ENCODE measurements around the gene DSCAM.

The DSCAM gene

DNA sequence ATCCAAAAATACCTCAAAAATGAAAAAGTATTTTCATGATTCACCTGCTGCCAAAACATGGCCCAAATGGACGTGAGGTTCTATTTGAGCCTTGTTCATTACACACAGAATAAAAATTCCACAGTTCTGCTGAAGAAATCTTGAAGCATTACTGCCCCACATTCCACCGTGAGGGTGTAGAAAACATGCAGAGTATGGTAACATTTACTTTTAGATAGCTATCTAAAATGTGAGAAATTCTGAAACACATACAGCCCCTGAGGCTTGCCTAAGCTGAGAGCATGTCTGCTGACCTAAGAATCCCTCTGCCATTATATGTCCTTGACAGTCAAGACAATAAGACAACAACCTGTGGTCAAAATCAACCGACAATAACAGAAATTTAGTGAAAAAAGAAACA is 186.5 kb downstream of the DSCAM start:
- DNase-seq: no peak

DNA sequence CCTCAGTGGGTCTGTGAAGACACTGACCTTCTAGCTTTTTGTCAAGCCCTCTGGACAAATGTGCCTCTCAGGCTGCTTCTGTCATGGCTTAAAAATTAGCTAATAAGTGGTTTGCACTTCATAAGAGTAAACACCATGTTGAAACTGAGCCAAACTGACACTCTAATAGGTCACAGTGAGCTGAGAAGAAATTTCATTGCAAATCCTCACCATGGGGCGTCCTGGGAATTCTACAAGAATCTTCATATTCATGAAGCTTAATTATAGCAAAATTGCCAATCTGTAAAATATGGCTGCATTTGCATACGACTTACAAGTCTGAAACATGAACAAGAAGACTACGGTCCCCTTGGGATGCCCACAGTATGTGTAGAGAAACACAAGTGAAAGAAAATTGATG is 188.6 kb downstream of the DSCAM start:
- DNase-seq: no peak

DNA sequence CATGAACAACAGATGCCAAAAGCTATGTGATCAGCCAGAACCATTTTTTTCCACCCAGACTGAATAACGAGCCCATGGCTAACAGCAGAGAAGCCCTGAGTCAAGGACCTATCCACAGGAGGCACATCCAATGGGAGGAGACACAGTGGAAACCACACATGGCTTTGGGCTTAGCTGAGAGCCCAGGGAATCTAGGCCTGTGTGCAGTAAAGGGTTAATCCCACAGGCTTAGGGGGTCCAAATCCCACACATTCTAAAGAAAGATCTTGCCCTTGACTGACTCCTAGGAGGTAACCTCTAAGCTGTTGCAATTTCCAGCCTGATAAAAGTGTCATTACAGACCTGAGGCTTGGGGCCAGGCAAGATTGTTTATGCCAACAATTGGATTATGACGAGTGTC is 194.5 kb downstream of the DSCAM start:
- DNase-seq: no peak

DNA sequence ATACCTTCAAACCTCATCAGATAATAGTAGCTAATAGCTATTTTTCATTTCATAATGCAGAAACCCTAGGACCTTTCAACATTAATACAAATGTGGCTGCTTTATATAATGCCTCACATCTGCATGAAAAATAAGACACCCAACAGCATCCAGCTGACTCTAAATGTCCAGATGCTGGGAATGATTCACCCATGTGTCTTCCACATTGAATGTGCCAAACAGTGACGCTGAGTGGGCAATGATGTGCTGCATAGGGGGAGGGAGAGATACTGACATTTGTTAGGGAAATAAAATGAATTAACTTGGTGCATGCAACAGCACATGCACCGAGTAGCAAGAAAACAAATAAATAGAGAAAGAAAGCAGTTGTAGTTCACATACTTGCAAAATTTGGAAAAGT is 199.3 kb downstream of the DSCAM start:
- DNase-seq: peak; percentile 34

DNA sequence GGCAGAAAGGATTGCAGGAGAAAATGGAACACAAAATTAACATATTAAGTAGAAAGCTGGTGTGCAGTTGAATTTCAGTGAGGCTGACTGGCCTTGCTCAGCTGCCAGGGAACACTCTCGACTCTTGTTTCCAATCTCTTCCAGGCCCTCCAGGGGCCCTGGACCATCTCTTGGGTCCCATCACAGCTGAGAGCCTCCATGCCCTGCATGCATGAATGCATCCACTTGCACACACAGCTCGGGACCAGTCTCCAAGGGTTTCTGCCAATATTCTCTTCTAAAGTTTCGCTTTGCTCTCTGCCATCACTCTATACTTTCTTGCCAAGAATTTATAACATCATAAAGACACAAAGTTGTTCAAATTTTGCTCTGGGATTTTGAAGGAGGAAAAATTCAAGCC is 200.3 kb downstream of the DSCAM start:
- peak; percentile 34 for DNase-seq

DNA sequence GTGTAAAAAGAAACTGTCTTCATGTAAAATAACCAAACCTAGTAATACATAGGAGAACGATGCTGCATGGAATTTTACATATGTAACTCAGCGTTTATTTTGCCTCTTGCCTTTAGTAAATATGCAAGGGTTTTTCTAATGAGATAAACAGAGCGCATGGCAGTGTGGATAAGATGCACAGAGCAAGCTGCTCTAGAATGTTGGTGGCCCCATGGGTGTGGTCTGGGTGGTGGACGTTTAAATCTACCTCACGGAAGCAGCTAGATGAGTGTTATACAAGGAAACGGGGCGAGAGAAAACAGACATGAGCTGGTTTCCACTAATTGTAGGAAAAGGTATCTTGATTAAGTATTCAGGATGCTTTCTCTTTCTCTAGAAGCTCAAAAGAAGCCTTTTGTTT is 205.9 kb downstream of the DSCAM start:
- DNase-seq: no peak

DNA sequence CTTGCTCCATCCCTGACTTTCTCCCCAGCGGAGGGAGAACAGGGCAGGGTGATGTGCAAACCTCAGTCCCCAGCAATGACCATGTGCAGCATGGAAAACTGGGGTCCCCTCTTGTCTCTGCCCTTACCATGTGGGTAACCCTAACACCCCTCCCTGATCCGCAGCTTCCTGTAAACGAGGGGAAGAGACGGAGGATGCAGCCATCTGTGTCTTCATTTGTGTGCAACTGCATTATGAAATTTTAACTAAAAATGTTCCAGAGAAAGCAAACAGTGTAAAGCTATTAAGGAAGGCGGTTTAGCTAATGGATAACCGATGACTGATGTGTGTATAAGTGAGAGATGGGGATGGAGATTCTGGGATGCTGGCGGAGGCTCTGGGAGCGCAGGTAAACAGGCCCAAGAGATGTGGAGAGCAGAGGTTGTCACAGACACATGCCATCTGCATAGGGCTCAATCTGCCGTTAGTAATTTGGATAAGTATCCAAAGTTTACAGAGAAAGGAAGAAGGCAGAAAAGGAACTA is 206.6 kb downstream of the DSCAM start:
- DNase-seq: no peak

DNA sequence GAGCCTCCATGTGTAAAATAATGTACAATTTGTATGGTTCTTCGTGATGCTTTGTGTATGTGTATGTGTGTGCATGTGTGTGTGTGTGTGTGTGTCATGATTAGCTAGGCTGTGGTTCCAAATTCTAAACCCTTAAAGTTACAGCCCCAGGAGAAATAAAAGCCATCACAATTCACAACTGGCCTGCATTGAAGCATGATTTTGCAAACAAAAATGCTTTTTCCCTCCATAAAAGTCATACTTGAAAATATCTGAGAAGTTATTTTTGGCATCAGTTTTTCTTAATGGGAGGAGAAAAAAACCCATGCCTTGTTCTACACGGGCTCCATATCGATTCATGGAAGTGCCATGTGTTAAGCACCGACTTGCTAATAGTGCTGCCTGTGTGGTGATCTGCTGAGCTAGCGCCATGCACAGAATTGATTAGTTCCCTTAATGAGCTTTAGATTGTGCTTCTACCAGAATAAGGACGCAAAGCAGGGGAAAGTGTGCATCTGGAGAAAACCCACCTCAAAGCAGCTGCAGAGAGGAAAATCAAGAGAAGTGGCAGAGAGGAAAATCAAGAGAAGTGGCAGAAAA is 207.3 kb downstream of the DSCAM start:
- DNase-seq: peak; percentile 83

DNA sequence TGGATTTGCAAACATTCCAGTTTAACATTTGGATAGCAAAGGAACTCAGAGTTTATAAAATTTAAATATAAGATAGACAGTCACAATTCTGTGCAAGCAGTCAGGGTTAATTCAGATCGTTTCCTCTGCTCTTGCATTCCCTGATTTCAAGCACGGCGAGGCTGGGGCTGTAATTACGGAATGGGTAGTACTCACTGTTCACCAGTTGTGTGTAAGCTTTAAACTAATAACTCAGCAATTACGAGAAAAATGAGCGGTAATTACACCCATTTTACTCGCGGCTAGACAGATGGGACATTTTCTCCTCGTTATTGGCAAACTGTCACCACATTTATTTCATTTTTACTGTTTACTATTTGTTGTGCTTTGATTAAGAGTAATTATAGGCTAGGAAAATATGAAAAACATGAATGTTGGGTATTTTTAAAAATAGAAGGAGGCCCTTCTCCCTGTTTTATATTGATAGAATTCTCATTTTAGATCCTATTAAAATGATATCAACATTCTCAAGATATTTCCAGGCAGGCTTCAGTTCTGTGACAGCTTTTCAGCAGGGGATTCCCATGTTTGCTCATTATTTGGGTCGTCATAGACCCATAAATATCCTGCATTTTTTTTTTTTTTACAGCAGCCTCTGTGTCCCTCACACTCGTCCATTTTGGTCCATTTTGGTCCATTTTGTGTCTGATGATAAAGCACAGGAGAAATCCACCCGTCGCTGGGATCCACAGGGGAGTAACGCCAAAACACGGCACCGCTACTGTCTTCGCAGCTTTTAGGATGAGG is 208.3 kb downstream of the DSCAM start:
- DNase-seq: no peak

DNA sequence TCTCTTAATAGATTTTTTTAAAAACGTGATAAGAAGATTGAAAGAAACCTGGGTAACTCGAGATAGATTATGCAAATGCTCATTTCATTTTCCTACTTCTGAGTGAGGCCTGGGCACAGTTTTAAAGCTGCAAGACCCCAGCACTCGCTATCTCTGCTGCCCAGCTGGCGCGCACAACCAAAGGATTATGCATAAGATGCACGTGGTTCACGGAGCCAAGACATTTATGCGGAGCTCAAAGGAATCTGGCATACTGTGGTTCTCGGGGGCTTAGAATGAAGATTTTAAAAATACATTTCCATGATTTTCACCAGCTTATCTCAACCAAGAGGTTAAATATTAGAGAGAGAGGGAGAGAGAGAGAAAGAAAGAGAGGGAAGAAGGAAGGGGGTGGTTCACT is 210.9 kb downstream of the DSCAM start:
- DNase-seq: no peak

DNA sequence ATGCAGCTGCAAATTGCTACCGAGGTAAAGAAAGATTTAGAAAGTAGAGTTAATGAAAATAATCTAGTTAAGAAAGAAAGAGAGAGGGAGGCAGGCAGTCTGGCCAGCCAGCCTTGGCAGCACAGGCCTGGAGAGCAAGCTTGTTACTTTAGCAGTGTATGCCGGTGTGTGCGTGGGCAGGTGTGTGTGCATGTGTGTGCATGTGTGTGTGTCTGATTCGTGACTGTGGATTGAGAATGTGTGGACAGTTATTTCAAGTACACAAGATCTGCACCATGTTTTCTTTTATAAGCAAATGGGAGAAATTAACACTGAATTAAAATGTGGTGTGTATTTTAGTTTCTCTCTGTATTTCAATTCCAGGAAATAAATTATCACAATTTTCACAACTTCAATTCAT is 211.6 kb downstream of the DSCAM start:
- no peak for DNase-seq

DNA sequence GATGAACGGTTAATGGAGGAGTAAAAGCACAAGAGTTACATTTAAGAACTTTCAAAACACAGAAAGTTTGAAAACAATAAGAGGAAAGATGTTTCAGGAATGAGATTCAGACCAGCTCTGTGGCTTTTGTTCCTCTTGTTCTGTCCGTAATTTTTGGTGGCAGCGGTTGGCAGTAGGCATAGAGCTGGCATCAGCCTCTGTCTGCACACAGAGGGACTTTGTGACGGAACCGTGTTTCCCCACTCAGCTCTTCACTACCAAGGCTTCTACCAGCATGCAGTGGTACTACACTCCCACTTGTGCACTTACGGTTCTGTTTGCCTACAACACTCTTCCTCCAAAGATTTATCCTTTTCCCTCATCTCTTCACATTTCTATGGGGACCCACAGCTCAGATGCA is 212.8 kb downstream of the DSCAM start:
- no peak for DNase-seq

DNA sequence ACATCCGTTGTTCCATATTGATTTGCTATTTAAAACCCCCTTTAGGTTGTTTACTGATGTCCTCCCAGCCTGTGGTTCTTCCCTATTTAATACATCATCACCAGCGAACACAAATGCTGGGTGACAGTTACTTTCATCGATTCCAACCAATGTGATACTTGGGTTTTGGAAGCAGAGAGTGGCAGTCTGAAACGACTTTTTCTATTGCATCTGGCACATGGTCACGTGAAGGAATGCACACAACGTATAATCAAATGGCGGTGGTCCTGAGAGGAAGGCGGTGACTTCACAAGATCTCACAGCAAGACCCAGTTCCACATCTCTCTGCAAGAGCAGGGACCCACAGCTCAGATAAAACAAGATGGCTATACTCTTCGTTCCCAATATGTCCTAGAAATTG is 213.9 kb downstream of the DSCAM start:
- DNase-seq: no peak

DNA sequence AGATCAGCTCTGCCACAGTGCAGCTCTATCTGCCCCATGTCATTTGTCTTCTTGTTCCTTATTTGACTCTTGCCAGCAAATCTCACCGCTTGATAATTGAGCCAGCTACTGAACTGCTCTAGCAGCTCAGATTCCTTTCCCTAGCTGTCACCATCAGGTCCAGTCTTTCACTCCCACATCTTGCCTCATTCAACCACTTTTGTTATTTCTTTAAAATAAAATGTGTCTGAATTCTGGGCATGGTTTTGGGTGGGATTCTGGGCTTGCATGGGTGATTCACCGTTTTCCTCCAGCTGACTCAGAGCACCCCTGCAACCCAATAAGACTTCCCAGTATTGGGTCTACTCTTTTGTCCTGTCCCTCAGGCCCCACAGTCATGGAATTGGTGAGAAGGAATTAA is 215.7 kb downstream of the DSCAM start:
- DNase-seq: peak; percentile 85

DNA sequence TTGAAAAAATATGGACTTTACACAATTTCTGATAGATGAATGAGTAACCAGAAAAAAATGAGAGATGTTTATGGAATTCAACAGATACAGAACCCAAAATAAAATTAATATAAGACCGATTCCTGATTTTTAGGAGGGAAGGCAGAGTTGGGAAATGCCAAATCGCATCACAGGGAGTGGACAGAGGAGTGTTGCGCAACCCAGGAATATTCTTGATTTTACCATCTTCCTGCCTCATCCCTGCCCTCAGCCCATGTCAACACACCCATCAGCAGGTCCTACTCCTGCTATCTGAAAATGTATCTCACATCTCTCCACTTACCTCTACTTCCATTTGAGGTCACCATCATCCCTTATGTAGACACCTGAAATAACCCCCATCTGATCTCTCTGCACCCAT is 221.0 kb downstream of the DSCAM start:
- DNase-seq: no peak

DNA sequence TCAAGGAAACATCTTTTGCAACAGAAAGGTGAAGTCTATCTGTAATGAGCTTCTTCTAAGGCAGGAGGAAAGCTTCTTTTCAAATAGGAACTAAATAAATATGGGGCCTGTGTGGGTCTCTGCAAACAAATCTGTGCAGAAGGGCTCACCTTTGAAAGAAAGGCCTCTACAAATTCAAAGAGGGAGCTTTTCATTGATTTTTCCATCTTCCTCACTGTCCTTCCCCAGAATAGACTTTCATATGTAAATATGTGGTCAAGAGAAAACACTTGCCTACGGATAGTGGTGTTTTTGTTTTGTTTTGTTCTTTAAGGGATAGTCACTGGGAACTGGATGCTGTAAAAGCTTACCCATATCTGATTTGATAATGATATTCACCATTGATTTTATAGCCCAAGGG is 223.4 kb downstream of the DSCAM start:
- no peak for DNase-seq

DNA sequence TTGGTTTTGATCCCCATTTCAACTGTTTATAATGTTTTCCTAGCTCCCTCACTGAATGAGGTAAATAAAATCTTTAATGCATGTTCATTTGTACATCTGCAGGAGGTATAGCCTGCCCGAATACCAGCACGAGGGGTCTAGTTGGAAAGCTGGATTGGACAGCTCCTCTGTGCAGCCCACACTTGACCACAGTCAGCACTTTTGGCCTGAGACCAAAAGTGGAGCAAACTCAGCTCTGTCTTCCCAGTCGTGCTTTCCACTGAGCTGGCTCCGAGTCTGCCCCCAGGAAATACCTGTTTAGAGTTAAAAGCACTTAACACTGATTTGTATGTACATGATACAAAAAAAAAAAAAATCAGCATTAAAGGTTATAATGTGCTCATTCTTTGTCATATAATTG is 224.4 kb downstream of the DSCAM start:
- peak; percentile 43 for DNase-seq

DNA sequence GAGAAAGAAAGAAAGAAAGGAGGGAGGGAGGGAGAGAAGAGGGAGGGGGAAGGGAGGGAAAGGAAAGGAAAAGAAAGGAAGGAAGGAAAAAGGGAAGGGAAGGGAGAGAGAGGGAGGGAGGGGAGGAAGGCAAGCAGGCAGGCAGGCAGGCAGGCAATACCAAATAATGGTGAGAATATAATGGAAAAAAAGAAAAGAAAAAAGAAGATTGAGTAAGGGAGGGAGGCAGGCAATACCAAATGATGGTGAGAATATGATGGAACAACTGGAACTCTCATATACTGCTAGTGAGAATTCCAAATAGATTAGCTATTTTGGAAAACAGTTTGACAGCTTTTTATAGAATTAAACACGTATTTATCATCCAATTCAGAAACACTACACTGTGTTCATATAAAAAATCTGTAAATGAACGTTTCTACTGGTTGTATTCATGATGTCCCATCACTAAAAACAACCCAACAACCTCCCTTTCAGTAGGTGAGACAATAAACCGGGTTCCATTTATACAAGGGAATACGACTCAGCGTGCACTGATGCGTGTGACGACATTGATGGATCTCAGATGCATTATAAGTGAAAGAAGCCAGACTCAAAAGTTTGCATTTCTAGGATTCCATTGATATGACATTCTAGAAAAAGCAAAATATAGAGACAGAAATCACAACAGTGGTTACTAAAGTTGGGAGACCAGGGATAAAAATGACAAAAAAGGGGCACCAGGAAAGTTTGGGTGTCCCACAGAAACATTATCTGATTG is 226.4 kb downstream of the DSCAM start:
- DNase-seq: peak; percentile 70

DNA sequence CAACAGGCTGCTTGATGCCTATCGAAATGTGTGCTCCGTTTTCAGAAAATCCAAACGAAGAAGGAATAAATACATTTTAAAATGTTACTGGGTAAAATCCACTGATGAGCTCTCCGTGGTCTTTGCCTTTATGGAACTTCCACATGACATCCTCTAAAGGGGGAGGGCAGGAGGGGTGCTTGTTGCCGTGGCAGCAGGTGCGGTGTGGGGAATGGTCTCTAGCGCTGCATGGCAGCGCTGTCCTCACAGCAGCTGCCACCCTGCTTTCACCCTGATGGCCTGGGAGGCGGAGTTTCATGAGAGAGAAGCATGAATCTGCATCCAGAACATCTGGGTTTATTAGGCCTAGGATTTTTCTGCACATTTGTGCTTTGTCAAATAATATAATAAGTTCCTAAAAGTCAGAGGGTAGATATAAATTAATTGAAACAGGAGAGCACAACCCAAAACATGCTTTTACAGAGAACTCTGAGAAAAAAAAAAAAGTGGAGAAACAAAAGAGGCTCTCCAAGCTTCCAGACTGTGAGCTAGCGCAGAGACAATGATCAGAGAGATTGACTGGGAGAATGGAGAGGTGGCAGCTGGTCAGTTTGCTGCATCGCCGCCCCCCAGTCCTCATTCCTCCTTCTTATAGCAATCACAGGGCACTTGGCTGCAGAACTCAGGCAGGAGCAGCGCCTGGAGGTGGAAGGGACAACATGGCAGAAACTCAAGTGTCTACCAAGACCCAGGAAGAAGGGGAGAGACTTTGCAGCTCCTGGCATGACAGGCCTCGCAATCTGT is 228.6 kb downstream of the DSCAM start:
- no peak for DNase-seq

DNA sequence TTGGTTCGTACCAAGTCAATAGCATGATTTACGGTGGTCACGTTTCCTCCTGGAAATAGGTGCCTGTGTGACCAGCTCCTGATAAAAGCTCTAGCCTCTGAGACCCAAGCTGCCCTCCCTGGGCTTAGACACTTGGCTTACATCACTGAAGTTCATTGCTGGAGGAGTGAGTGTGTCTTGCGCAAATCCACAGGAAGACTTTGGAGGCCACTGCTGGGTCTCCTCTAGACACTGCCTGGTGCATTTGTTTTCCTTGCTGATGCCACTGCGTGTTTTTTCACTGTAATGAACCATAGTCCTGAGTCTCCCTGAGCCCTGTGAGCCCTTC is 230.6 kb downstream of the DSCAM start:
- no peak for DNase-seq

DNA sequence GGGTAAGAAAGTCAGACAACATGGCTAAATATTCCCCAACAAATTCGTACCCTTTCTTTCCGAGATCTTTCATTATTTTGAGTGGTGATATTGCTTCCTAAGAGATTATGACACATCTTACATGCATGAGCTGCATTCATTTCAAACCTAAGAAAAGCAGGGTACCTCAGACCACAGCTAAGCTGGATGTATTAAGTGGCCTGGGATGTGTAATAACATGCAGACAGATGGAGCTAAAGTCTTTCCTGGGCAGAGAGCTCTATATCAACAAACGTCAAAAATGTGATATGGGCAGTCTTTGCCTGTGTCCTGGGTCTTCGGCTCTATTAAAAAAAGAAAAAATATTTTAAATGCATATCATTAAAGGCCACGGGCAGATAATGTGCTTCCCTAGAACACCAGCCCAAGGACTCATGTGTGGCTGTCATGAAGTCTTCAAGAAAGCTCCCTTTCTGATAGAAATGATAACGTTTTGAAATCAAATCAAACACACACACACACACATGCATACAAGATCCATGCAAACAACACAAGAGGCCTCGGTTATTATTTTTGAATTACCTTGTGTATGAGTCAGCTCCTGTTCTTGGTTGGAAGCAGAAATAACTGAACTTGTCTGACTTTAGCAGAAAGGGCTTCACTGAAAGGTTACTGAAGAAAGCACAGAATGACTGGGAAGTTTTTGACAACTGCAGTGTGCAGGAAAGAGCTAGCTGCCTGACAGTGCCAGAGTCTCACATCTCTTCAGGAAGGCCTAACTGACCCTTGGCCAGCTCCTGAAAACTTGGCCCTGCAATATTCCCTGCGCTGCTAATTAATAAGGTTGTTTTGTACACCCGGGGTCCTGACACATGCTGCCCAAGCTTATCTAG is 231.2 kb downstream of the DSCAM start:
- peak; percentile 49 for DNase-seq

DNA sequence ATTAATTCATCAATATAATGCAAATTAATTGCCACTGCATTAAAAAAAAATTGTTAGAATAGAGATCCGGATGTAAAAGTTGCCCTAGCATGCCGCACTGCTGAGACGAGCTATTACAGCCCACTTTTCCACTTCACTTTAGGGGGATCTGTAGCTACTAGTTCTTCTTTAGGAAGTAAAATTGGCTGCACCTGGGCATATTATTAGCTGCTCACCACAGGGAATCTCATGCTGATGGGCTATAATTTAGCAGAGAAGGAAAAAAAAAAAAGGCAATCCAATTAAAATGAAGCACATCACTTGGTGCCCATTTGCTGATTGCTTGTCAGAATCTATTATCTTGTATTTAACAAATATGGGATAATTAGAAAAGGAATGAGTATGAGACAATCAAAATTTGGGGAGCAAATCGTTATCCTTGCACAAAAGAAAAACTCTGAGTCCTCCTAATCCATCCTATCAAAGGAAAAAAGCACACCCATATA is 233.4 kb downstream of the DSCAM start:
- no peak for DNase-seq
